Retinal pigment epithelial cell (primary cell): ENCODE measurements around the gene BCL2.

Source experiments
- DNase-seq: peaks from one replicate; pipeline ENCODE4 v3.0.0-alpha.2; 2010; ENCODE audit warnings: low read depth
- H3K4me3 ChIP-seq: 2 replicates; pipeline ENCODE4 v1.5.1; 2011; ENCODE audit warnings: mild to moderate bottlenecking, low read length, control low read depth, moderate library complexity
- CTCF ChIP-seq: conservative IDR thresholded peaks from 2 replicates; pipeline ENCODE4 v1.5.1; 2011; ENCODE audit warnings: low read depth, low read length, control low read depth, inconsistent platforms

Gene BCL2

DNA sequence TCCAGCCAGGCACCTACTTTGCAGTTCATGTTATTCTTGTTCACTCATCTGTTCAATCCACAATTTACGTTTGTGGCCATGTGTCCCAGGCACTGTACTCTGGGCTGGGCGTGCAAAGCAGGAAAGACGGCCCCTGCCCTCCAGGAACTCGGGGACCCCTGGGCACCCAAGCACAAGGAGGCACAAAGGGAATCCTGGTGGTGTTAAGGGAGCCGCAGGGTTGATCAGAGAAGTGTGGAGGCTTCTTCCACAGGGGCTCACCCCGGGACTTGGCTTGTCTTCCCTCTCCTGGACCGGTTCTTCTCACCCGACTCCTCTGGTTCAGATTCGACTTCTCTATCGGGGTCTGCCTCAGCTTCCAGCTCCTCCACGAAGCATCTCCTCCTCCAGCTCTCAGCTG lies 230.5 kb downstream of the BCL2 start:
- no peak for TF ChIP-seq CTCF
- no peak for DNase-seq
- H3K4me3 ChIP-seq, result no peak overlapping the region

DNA sequence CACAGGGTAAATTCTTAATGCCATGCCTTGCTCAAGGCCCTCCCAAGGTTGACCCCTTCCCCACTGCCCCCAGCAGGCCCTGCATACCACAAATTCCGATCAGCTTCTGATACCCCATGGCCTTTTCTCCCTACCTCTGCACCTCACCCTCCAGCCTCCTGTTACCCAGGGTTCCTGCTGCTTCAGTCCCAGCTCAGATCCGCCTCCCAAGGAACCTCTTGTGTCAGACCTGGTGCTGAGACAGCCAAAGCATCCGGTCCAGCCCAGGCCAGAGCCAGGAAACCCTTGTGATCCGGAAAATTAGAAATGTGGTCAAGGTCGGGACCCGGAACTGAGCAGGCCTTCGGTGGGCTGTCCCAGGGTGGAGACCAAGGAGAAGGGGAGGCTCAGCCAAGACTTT lies 231.3 kb downstream of the BCL2 start:
- DNase-seq, result no peak
- no peak overlapping the region for H3K4me3 ChIP-seq
- TF ChIP-seq CTCF, result no peak

DNA sequence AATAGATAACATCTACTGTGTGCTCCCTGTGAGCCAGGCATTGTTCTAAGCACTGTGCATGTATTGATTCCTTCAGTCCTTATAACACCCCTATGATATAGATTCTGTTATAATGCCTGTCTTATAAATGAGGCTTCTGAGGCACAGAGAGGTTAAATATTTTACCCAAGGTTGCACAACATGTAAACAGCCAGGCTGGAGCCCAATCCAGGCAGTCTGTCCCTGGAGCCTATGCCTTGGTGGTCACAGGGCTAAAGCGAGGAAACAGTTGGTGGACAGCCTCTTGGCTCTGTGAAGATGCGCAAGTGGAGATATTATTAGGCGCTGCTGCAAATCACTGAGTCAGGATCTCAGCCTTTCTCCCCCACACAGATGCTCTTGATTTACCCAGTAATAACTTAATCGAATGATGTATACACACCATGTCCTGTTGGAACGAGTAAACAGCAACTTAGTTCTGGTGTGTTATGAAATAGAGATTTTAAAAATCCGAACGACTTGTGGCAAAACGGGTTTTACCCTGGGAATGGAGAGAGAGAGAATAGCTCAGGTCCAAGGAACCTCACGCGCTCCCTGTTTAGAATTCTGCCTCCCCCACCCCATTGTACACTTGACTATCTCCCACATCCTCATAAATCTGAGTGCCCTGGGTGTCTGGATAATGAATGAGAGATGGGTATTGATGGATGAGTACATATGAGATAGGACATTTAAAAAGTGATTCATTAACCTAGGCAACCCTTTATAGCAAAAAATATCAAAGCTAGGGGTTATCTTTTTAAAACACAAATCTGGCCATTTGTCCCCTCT lies 231.9 kb downstream of the BCL2 start:
- no peak for DNase-seq
- no peak overlapping the region for H3K4me3 ChIP-seq
- no peak for TF ChIP-seq CTCF

DNA sequence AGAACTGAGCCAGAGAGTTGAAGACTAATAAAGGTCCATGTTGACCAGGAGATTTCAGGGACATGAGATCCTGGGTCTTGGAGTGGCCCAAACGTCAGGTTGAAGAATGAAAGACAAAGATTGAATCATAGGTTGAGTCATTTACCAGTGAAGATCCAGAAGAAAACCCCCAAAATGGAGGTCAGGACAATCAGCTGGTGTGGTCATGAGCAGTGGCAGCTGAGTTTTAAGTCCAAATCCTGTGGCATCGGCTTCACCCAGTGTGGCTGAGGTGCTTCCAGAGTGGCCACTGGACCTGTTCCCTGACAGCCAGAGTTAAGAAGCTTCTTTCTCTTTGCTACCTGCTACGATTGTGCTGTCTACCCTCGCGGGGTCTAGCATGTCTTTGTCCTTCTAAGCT lies 234.0 kb downstream of the BCL2 start:
- TF ChIP-seq CTCF, result no peak
- no peak for DNase-seq
- no peak overlapping the region for H3K4me3 ChIP-seq

DNA sequence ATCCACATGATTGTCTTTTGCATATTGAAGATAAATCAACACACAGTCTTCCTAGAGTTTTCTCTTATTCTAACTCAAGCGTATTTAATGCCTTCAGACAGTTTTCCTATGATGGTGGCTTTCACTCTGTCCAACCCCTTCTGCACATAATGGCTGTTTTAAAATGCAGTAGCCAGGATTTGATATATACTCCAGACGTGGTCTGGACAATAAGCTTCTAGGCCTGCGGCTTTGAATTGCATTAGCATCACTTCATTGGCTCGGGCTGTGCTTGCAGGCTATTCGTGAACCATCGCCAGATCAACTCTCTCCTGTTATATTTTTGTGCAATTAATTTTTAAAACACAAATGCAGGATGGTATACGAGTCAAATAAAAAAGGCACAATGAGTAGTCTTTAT lies 235.3 kb downstream of the BCL2 start:
- no peak for TF ChIP-seq CTCF
- DNase-seq, result no peak
- H3K4me3 ChIP-seq, result no peak overlapping the region

DNA sequence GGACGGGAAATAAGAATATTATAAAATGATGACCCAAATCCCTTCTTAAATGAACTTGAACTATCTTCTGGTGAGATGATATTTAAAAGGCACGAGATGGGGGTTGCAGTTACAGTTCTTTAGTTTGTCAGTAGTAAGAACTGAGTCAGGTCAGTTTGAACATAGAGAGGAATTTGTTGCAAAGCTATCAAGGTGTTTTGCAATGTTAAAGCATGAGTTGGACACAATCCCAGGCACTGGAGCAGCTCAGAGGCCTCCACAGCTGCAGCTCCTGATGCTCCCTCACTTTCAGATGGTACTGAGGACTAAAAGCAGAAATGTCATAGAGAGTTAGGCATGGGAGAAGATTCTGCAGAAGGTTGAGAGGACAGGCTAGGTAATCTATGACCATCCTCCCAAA lies 236.0 kb downstream of the BCL2 start:
- no peak for TF ChIP-seq CTCF
- DNase-seq, result no peak
- H3K4me3 ChIP-seq, result no peak overlapping the region

GRCh38 chr18:63083020-63083531 lies 236.5 kb downstream of the BCL2 start:
- TF ChIP-seq CTCF, result no peak
- DNase-seq, result no peak

More at GRCh38 chr18:63083020-63083531, 236.5 kb downstream of the BCL2 start:
- H3K4me3 ChIP-seq, result no peak overlapping the region
